GM19372 (cell line): ENCODE results near the gene MYO16.
"Not testable (repeated sequence)": the region's sequence is repeated elsewhere in the genome, so short reads cannot be mapped to it uniquely, and the experiment has no call there.

Experiments used
- ATAC-seq: cut with Tn5 transposase; IDR thresholded peaks from one replicate; pipeline ENCODE4 v1.9.1; 2021; ENCODE audit warnings: mild to moderate bottlenecking, low read depth, moderate library complexity; ENCODE audit not compliant: unreplicated experiment

Gene MYO16

GRCh38 chr13:108859197-108860012 is 230.0 kb downstream of the MYO16 start:
- ATAC-seq: no peak

- no peak for ATAC-seq
Observed at GRCh38 chr13:108860418-108860817, 231.0 kb downstream of the MYO16 start.

GRCh38 chr13:108877300-108877699 is 247.9 kb downstream of the MYO16 start:
- no peak for ATAC-seq

GRCh38 chr13:108878732-108879131 is 249.3 kb downstream of the MYO16 start:
- no peak for ATAC-seq

- ATAC-seq: no peak
Observed at GRCh38 chr13:108889324-108889984, 260.0 kb downstream of the MYO16 start.

GRCh38 chr13:108895220-108895704 is 265.9 kb downstream of the MYO16 start:
- ATAC-seq: no peak

- no peak for ATAC-seq
Observed at GRCh38 chr13:108897955-108898354, 268.5 kb downstream of the MYO16 start.

- no peak for ATAC-seq
Observed at GRCh38 chr13:108902405-108903155, 273.2 kb downstream of the MYO16 start.

- no peak for ATAC-seq
Observed at GRCh38 chr13:108903613-108904012, 274.2 kb downstream of the MYO16 start.

GRCh38 chr13:108911807-108912206 is 282.4 kb downstream of the MYO16 start:
- ATAC-seq: no peak

- ATAC-seq: not testable (repeated sequence)
Observed at GRCh38 chr13:108913731-108914130, 284.3 kb downstream of the MYO16 start.

- no peak for ATAC-seq
Observed at GRCh38 chr13:108915095-108915633, 285.8 kb downstream of the MYO16 start.

- ATAC-seq: peak; percentile 93
Observed at GRCh38 chr13:108915634-108916512, 286.5 kb downstream of the MYO16 start.

GRCh38 chr13:108917581-108917980 is 288.2 kb downstream of the MYO16 start:
- no peak for ATAC-seq

- no peak for ATAC-seq
Observed at GRCh38 chr13:108919036-108919907, 289.9 kb downstream of the MYO16 start.

- no peak for ATAC-seq
Observed at GRCh38 chr13:108920137-108920536, 290.7 kb downstream of the MYO16 start.

GRCh38 chr13:108921238-108921637 is 291.8 kb downstream of the MYO16 start:
- ATAC-seq: no peak

GRCh38 chr13:108922108-108922507 is 292.7 kb downstream of the MYO16 start:
- no peak for ATAC-seq
